NCI-H1092 treated with DMSO at 0.1 percent for 48 hours (cell line): ENCODE measurements around the gene HDAC6.
A peak's percentile ranks its signal among the peaks of the same experiment; 100 is the strongest.
"Not testable (repeated sequence)": the region's sequence is repeated elsewhere in the genome, so short reads cannot be mapped to it uniquely, and the experiment has no call there.

Experiments used
- DNase-seq: peaks from one replicate; lab custom pipeline; 2025; lab: John Stamatoyannopoulos, UW

HDAC6 gene

DNA sequence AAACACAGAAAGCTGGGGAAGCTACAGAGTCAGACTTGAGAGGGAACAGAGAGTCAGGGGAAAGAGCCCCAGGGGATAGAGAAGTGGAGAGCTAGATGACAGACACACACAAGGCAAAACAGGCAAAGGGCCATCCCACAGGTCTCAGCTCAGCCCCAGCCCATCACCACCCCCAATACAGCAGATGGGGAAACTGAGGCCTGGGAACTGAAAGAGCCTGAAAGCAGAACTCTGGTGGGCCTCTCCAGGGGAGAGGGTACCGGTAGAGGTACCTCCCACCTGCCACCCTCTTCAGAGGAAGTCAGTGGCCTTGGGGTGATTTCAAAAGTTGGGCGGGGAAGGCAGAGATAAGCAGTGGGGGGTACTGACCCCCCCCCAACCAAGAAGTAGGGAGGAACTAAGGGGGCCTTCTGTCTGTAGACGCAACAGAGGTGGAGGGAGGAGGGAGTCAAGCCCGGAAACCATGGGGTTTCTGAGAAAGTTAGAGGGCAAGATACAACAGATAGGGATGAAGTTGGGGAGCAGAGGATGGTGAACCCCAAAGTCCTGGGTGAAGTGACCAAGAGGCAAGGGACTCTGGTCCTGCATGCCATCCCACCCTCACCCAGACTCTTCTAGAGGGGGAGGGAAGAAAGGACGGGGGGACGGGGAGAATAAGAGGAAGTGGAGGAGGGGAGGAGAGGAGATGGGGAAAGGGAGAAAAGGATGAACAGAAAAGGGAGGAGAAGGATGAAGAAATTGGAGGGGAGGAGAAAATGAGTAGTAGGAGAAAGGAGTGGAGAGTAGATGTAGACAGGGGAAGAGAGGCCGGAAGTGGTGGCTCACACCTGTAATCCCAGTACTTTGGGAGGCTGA is 12.3 kb upstream of the HDAC6 start:
- no peak for DNase-seq

DNA sequence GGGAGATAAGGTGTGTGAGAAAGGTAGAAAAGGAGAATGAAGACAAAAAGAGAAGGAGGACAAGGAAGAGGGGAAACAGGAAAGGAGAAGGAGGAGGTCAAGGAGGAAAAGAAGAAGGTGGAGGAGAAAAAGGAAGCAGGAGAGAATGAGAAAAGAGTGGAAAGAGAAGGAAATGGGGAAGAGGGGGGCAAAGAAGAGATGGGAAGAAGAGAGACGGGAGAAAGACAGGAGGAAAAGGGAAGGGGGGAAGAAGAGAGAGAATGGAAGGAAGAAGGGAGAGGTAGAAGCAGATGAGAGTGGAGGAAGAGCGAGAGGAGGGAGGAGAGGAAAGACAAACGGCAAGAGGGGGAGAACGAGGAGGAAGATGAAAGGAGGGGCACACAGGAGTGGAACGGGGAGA is 11.4 kb upstream of the HDAC6 start:
- DNase-seq, result no peak

DNA sequence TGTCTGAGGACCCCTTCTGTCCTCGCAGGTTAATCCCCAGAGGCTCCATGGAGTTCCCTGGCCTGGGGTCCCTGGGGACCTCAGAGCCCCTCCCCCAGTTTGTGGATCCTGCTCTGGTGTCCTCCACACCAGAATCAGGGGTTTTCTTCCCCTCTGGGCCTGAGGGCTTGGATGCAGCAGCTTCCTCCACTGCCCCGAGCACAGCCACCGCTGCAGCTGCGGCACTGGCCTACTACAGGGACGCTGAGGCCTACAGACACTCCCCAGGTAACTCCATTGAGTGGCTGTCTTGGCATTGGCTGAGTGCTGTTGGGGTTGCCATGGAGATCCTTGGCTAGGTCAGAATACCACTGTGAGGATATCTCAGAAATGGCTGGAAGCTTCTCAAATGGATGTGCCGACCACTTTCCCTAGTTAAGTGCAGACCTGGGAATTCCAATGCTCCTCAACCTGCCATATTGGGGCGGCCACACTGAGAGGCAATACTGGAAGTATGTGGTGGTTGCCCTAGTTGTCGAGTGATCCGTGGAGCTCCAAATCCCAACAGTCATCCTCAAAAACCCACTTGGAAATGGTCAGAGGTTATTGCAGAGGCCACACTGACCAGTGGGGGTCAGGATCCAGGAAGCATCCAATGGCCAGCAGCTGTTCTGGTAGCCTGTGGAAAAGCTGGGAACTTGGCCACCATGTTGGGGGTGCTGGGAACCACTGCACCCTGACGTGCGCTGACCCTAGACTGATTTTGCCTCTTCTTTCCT is 10.6 kb upstream of the HDAC6 start:
- no peak for DNase-seq

DNA sequence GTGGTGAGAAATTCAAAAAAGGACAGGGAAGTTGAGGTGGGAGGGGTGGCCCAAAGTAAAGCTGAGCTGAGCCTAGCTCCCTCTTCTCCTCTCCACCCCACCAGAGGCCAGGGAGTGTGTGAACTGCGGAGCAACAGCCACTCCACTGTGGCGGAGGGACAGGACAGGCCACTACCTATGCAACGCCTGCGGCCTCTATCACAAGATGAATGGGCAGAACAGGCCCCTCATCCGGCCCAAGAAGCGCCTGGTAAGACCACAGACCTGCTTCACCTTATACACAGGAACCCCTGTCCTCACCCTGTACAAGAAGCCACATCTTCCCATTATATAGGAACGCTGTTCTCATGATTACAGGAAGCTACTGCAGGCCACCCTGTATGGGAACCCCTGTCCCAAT is 9.6 kb upstream of the HDAC6 start:
- DNase-seq, result no peak

DNA sequence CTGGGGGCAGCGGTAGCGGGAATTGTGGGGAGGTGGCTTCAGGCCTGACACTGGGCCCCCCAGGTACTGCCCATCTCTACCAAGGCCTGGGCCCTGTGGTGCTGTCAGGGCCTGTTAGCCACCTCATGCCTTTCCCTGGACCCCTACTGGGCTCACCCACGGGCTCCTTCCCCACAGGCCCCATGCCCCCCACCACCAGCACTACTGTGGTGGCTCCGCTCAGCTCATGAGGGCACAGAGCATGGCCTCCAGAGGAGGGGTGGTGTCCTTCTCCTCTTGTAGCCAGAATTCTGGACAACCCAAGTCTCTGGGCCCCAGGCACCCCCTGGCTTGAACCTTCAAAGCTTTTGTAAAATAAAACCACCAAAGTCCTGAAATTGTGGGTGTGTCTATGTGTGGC is 7.9 kb upstream of the HDAC6 start:
- no peak for DNase-seq

DNA sequence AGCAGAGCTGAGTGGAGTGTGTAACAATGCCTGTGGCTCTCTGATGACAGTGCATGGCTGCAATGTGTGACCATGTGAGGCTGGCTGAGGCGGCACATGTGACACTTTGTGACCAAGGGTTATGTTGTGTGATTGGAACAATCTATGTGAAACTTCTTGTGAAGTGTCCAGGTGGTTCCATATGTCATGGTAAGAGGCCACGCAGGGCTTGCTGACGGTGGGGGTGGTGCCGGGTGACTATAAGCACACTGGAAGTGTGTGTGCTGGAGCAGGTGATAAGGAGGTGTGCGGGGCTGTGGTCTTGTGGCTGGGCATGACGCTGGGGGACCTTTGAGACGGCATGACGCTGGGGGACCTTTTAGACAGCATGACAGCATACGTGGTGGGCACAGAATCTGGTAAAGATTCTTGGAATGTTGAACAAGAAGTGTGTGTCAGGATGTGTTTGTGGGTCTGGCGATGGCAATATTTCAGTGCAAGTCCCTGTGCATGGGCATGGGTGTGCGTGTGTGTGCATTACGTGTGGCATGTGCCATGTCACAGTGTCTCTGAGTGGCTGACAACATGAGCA is 7.4 kb upstream of the HDAC6 start:
- DNase-seq, result no peak

DNA sequence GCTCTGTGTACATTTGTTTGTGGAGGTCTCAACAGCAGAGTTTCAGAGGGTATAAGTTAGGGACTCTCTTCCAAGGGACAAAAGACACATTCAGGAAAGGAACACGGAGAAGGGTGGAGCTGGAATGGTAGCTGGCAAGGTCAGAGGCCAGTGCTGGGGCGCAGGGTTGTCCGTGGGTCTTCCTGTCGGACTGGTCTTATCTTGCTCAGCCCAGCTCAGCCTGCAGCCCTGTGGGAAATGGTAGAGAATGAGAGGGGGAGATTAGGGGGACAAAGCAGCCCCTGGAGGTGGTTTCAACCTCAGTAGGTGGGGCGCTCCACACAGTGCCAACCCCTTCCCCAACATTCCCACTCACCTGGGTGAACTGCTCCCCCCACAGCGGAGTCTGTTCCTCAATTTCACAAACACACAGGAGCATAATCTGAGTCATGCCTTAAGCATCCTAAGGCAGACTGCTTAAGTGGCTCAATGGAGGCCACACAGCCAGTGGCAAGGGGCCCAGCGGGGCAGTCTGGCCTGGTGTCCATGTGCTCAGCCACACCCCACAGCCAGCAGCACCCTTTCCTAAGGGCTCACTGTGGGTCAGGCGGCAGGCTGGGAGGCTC is 6.9 kb upstream of the HDAC6 start:
- no peak for DNase-seq

DNA sequence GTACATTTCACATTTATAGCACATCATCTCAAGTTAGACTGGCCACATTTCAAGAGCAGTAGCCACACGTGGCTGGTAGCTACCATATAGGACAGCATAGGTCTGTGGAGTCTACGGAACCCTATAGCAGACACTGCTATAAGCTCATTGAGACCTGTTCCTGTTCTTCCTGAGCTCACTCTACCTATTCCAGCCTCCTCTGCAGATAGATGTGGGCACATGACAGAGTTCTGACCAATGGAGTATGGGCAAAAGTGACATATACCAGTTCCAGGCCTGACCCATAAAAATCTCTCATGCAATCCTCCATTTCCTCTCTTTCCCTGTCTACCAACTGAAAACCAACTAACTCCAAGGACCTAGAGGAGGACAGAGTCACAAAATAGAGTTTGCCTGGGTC is 3.5 kb upstream of the HDAC6 start:
- DNase-seq, result no peak

DNA sequence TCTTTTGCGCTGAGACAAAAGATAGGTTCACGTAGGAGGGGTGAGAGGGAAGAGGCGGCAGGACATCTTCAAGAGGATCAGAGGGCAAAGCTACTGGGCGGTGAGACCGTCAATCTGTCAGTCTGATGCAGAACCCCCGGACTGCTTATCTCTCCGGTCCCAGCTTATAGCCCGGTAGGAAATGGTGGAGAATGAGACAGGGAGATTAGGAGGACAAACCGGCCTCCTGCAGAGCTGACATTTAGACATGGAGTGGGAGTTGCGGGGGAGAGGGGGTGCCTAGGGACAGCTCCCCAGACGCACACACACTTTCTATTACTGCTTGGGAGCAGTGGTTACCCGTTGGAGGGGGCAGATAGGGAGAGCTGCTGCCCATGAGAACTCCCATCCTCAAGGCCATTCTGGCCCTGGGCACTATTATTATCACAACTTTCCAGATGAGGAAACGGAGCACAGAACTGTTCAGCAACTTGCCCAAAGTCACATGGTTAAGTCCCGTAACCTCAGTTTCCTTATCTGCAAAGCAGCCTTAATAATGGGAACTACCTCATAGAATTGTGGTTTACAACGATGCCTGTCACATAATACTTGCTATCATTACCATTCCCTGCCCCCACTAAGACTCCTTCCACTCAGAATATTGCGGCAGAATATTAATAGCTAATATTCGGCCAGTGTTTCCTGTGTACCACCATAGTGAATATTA is 1.1 kb upstream of the HDAC6 start:
- no peak for DNase-seq

DNA sequence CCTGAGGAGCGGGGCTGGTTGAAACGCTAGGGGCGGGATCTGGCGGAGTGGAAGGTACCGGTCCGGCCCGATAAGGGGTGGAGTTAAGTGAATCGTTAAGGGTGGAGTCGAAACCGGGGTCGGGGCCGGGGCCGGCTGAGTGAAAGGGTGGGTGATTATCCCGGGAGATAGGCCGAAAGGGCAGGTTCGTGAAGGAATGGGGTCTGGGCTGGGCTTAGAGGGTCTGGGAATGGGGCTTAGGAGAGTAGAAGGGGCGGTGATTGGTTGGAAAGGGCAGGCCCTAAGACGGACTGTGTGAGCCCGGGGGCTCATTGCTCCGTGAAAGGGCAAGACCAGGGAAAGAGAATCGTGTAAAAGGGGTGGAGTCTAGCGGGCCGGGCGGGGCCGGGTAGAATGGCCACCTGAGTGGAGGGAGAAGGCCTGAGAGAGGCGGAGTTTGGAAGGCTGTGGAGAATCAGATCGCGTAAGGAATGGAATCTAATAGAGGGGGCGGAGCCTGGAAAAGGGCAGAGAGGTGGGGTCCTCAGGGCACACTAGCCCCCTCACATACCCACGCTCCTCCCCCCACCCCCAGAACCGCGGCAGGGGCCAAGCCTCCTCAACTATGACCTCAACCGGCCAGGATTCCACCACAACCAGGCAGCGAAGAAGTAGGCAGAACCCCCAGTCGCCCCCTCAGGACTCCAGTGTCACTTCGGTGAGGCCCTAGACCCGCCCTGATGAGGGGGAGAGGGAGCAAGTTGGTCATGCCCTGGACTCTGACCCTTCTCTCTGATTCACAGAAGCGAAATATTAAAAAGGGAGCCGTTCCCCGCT is 430 bp downstream of the HDAC6 start:
- DNase-seq, result peak; percentile 89

DNA sequence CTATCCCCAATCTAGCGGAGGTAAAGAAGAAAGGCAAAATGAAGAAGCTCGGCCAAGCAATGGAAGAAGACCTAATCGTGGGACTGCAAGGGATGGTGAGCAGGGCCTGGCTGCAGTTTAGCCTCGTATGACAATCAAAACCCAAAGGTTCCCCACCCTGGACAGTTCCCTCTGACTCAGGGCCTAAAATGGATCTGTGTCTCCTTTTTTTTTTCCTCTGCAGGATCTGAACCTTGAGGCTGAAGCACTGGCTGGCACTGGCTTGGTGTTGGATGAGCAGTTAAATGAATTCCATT is 986 bp downstream of the HDAC6 start:
- DNase-seq, result no peak

DNA sequence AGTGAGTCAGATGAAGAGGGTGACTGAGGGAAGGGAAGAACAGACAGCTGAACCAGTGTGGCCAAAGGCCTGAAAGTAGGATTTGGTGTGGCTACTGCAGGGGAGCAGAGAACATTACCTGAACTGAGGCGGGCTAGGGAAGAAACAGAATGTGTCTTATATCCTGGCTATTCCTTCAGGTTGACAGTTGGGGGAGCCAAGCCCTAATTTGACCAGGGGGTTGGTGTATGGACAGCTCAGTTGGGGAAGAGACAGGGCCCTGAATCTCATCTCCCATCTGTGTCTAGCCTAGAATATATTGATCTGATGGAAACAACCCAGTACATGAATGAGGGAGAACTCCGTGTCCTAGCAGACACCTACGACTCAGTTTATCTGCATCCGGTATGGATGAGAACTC is 4.2 kb downstream of the HDAC6 start:
- DNase-seq, result no peak

DNA sequence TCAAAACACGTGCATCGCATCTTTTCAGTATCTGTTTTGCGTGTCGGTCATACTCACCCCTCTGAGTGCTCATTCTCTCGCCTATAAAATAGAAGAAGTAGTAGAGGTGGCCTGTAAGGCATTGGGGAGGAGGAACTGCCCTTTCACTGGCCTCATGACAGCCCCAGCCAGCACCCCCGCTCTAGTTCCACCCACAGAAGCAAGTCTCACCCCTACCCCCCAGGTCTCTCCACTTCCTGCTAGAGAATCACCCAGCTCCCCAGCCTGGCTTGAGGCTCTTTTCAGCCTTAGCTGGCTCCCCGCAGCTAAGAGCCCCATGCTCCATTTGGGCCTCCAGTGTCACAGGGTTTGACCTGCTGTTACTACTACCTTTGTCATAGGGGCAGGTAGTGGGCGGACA is 11.8 kb downstream of the HDAC6 start:
- no peak for DNase-seq

DNA sequence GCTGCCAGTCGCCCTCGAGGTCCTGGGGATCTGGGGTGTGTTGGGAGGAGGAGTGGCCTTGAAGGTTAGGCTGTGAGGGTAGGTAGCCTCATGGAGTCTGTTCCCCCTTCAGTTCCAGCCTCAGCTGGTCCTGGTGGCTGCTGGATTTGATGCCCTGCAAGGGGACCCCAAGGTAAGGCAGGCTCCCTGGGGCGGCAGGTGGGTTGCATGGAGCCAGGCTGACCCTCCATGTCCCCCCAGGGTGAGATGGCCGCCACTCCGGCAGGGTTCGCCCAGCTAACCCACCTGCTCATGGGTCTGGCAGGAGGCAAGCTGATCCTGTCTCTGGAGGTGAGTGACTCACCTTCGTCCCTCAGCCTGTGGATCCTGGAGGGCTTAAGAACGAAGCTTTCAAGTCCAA is 12.9 kb downstream of the HDAC6 start:
- no peak for DNase-seq

DNA sequence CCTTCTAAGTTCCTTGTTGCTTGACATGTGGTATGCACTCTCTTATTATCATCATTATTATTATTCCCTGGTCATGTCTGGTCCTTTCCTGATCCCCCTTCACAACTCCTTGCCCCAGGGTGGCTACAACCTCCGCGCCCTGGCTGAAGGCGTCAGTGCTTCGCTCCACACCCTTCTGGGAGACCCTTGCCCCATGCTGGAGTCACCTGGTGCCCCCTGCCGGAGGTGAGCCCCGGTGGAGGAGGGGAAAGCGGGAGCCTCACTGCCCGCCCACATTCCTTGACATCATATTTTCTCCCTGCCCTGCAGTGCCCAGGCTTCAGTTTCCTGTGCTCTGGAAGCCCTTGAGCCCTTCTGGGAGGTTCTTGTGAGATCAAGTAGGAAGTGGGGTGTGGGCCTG is 13.4 kb downstream of the HDAC6 start:
- no peak for DNase-seq

DNA sequence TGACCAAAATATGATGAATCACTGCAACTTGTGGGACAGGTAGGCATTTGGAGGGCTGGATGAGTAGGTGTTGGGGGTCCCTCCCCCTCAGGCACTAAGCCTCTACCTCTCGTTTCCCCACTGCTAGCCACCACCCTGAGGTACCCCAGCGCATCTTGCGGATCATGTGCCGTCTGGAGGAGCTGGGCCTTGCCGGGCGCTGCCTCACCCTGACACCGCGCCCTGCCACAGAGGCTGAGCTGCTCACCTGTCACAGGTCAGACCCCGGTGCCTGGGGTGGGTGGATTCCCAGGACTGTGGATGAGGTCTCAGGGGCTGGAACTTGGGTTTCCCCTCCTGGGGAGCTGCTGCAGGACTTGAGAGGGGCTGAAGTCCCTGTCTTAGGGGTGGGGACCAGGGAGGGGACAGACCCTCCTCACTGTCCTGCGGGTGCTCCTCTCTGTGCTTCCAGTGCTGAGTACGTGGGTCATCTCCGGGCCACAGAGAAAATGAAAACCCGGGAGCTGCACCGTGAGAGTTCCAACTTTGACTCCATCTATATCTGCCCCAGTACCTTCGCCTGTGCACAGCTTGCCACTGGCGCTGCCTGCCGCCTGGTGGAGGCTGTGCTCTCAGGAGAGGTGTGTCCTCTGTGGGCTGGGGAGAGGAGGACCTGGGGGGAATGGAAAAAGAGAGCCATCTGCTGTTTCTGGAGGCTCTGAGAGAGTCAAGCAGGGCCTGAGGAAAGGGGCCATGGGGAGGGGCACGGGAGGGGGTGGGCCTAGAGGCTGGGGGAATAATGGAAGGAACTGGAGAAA is 14.3 kb downstream of the HDAC6 start:
- no peak for DNase-seq

DNA sequence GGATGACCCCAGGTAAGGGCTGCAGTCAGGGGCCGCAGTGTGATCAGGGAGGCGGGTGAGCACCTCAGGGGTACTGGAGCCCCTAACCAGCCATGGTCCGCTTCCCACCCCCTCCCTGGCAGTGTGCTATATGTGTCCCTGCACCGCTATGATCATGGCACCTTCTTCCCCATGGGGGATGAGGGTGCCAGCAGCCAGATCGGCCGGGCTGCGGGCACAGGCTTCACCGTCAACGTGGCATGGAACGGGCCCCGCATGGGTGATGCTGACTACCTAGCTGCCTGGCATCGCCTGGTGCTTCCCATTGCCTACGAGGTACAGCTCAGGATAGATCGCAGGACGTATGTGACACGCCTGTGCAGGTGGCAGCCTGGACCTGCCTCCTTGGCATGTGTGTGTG is 16.2 kb downstream of the HDAC6 start:
- DNase-seq, result no peak

DNA sequence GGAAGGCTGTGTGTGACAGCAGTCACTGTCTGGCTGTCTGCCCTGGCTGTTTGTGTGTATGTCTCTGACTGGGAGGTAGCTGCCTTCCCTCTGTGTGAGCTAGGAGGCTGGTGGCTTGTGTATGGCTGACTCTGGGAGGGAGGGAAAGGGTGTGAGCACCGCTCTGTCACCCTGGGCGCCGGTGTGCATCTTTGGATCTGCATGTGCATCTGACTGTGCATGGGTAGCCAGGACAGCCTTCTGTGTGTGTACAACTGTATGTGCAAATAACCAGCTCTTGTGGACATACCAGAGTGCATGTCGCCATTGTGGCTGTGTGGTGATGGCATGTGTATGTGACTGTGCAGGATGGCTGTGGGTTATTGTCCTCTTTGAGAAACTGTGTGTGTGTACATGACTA is 17.0 kb downstream of the HDAC6 start:
- DNase-seq, result no peak

DNA sequence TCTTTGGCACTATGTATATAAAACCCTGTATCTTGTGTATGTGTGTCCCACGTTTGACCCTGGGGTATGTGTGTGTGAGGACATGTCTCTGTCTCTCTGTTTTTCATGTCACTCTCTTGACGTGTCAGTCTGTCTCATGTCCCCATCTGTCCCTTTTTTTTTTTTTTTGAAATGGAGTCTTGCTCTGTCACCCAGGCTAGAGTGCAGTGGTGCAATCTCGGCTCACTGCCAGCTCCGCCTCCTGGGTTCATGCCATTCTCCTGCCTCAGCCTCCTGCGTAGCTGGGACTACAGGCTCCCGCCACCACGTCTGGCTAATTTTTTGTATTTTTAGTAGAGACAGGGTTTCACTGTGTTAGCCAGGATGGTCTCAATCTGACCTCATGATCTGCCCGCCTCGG is 17.5 kb downstream of the HDAC6 start:
- DNase-seq, result not testable (repeated sequence)

DNA sequence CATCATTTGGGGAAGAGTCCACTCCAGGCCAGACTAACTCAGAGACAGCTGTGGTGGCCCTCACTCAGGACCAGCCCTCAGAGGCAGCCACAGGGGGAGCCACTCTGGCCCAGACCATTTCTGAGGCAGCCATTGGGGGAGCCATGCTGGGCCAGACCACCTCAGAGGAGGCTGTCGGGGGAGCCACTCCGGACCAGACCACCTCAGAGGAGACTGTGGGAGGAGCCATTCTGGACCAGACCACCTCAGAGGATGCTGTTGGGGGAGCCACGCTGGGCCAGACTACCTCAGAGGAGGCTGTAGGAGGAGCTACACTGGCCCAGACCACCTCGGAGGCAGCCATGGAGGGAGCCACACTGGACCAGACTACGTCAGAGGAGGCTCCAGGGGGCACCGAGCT is 21.2 kb downstream of the HDAC6 start:
- DNase-seq, result no peak

DNA sequence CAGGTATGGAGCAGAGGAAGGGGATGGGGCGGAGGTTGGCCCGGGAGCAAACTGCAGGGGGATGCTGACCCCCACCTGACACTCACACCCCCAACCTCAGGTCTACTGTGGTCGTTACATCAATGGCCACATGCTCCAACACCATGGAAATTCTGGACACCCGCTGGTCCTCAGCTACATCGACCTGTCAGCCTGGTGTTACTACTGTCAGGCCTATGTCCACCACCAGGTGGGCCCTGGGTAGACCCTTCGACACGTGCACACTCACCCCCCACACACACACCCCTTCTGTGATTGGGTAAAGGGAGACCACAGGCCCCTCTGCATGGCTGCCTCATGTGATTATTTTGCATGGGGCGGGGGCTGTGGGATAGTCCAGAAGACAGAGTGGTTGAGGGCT is 22.2 kb downstream of the HDAC6 start:
- no peak for DNase-seq
